HG03575 (cell line): Measurements from ENCODE around the gene KHDC3L.

ENCODE experiments used
- ATAC-seq: cut with Tn5 transposase; IDR thresholded peaks from one replicate; pipeline ENCODE4 v1.9.1; 2021; ENCODE audit not compliant: unreplicated experiment, insufficient number of reproducible peaks, low FRiP score; ENCODE audit errors: extremely low read depth

The KHDC3L gene, protein sequence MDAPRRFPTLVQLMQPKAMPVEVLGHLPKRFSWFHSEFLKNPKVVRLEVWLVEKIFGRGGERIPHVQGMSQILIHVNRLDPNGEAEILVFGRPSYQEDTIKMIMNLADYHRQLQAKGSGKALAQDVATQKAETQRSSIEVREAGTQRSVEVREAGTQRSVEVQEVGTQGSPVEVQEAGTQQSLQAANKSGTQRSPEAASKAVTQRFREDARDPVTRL

GRCh38 chr6:73362358-73362757 lies at the start of gene KHDC3L:
KHDC3L (plus strand) TSS chr6:73362658; CDS start chr6:73362730, 72 bp downstream.
- no peak for ATAC-seq

DNA sequence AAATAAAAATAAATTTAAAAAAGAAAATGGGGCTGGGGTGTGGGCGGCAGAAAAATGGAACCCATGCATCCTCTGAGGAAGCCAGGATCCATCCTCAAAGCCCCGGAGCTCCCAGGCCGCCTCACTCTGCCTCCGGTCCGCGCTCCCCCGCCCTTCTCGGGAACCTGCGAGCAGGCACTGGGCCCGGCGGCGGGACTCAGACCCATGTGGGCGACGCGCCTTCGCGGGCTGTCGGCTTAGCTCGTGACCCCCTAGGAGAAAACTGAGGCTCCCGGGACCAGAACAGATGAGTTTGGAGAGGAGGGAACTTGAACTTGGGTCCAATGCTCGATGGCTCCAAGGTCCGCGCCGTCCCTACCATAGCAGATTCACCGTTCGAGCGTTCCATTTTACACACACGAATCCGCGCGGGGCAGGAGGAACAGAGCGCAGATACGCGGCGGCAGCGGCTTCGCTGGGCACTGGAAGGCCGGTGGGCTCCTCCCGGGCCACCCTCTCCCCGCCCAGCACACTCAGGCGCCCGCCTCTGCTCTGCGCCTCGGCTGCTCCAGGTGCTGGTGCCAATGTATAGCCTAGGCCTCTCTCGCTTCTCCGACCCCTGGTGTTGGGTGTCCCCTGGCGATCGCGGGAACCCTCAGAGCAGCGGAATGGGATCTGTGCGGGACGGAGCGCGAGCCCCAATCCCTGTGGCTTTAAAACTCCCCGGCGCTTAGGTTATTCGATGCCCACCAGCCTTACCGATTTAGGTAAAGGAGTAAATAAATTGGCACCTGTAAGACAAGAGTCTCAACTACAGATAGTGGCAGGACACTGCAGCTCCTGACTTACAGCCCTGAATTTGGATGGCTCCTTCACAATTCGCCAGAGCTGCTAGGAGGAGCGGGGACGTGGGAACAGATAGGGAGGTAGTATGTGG lies 47.6 kb upstream of the KHDC3L start:
- no peak for ATAC-seq

DNA sequence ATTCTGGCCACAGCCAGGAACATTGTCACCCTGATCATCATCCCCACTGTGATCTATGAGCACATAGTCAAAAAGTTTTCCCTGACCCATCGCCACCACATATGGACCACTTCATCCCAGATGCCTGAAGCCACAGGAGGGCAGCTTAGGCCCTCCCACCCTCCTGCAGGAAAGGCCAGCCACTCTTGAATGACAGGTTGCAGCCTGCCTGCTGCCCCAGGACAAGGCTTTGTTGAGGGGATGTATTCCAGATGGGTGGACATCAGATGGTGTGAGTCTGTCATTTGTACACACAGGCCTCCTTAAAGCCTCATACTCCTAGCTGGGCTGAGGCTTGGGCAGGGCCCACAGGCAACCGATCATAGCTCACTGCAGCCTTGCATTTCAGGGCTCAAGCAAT lies 39.1 kb upstream of the KHDC3L start:
- no peak for ATAC-seq

DNA sequence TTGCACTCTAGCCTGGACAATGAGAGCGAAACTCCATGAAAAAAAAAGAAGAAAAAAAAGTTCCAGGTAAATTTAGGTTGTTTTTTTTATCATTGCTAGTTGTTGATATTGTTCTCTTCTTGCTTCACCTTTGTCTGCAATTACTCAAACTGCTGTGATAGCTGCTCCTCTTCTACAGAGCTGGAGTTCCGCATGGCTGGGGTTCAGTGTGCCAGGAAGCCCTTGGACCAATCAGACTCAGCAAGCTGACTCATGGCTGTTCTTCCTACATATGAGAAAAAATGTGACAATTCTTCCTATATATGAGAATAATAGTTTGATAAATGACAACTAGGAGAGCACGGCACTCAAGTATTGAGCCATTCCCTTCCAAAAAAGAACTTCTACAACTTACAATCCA lies 36.8 kb upstream of the KHDC3L start:
- no peak for ATAC-seq

DNA sequence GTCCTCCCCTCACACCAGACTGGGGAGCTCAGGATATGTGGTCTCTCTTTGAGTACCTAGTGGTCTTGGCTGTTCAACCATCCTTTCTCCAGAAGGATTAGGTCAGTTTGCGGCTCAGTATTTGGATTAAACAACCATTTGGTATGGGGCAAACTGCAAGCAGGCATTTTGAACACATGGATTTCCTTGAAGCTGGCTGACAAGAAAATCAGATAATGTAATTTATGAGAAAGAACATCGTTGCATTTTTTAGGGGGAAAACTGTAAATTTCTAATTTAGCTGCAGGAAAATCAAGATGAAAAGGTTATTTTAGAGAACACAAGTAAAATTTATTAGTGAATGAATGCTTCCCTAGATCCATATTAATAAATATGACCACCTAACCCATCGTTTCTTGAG lies 33.7 kb upstream of the KHDC3L start:
- no peak for ATAC-seq

DNA sequence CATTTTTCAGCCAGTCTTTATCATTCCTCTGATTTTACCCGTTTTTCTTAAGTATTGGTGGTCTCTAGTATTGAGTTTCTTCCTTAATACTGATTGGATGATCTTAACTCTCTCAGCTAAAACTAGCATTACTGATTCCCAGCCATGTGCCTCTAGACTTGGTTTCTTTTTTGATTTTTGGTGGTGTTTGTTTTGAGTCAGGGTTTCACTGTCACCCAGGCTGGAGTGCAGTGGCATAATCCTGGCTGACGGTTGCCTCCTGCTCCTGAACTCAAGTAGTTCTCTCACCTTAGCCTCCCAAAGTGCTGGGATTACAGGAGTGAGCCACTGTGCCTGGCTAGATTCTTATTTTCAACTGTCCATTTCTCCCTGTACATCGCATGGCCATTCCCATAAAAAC lies 33.3 kb upstream of the KHDC3L start:
- ATAC-seq, result peak; percentile 73

DNA sequence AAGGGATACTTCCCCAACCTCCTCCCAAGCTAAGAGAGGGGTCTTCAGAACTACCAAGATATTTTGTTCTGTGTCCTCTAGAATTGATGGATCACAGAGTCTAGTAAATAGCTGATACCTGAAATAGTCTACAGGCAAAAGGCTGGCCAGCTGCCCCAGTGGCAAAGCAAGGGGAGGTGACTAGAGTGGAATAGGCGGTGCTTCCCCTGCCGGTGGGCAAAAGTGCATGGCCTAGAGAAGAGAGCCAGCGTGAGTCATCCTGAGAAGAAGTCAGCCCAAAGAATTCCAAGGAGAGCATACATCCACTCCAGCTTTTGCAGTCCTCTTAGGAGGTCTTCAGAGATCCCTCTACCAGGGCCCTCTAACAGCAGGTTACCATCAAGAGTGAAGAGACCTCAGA lies 23.1 kb upstream of the KHDC3L start:
- no peak for ATAC-seq

DNA sequence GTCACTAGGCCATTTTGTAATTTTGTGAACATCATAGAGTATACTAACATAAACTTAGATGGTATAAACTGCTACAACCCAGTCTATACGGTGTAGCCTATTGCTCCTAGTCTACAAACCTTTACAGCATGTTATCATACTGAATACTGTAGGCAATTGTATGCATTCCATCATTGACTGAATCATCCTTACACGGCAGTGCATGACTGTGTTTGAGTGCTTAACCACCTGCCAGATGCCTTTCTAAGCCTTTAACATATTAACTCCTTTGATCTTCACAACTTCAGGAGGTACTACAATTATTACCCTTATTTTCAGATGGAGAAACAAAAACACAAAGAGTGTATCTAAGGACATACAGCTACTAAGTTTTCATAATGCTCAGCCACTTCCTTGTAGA lies 22.4 kb upstream of the KHDC3L start:
- no peak for ATAC-seq

DNA sequence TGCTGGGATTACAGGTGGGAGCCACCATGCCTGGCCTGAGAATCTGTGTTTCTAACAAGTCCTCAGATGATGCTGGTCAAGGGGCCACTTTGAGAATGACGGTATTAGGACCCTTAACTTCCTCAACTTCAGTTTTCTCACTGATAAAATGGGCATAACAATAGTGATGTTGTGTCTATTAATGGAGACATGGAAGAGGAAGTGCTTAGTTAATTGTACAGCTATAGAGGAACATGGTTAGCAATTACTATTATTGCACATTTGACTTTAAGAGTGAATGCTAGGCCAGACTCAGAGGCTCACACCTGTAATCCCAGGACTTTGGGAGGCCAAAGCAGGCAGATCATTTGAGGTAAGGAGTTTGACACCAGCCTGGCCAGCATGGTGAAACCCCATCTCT lies 21.1 kb upstream of the KHDC3L start:
- no peak for ATAC-seq

DNA sequence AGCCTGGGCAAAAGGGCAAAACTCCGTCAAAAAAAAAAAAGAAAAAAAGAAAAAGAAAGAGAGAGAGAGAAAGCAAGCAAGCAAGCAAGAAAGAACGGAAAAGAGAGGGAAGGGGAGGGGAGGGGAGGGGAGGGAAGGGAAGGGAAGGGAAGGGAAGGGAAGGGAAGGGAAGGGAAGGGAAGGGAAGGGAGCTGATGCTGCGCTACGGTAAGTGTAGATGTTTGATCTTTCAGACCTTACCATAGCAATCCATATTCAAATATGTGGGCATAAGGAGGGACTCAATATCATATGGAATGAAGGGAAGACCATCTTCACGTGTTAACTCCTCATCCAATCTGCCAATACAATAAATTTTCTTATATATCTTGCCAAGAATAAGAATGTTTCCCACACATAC lies 20.3 kb upstream of the KHDC3L start:
- no peak for ATAC-seq

GRCh38 chr6:73343164-73343563 lies 19.3 kb upstream of the KHDC3L start:
- no peak for ATAC-seq

DNA sequence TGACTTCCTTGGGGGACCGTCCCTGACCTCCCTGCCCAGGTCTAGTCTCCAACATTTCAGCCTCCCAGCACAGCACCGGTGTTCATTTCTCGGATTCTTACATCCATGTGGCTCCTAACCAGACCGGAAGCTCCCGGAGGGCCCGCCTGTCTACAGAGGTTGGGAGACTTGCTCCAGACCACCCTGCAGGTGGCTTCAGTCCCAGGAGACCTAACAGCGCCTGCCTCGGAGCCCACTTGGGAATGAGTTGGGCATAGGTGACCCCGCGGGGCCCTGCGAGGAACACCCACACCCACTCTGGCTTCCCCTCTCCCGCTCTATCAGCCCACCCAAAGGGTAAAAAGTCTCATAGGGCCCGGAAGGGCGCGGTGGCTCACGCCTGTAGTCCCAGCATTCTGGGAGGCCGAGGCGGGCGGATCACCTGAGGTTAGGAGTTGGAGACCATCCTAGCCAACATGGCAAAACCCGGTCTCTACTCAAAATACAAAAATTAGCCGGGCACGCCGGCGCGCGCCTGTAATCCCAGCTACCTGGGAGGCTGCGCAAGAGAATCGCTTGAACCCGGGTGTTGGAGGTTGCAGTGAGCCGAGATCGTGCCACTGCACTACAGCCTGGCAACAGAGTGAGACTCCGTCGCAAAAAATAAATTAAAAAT lies 13.8 kb upstream of the KHDC3L start:
- no peak for ATAC-seq

DNA sequence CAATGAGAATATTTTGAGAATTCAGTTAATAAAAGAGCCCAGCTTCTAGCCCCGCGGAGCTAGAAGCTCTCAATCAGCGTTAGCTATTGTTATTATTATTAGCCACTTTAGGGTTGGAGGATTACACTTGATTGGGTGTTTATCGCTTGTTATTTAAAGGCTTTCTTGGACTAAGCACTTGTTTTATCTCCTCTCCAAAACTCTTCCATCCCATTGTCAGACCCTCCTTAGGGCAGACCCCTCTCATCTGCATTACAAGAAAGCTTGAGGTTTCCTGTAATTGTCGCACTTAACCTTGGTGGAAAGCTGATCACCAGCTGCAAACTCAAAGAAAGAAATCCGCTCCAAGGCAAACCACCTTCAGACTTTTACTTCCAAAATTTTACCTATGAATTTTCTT lies 13.1 kb upstream of the KHDC3L start:
- no peak for ATAC-seq

DNA sequence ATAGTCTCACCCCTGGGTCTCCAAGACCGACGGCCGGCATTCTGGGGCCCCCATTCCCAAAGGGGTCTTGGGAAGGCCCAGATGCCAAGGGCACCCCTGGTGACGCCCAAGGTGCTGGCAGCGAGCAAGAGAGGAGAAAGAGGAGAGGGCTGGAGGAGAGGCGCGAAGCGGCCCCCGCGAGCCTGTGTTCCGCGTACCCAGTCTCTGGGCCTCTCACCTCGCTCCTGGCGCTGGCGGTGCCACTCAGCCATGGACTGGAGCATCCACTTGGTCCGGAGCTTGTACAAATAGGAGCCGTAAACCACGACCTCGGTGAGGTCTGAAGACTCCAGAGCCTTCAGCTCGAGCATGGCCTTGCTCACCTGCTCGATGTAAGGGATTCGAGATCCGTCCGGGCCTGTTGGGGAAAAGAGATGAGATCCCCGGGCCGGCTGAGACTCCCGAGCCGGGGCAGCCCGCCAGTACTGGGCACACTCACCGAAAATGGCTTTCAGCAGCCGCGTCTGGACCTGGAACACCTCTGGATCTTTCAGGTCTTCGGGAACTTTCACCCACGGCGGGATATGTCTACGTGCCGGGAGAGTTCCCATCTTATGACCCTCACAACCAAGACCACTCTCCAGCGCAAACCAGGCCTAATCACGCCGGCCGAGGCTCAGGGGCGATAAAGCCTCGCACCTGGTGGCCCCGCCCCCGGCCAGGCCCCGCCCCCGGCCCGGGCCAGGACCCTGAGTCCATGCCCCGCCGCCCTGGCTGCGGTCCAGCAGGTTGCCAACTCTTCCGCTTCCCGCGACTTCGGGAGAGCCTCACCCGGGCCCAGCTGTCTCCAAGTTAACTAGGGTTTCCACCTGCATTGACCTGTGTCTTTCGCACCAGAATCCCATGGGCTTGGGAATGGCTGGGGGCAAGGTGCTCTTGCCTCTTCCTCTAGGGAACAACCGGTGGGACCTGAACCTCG lies 8.5 kb upstream of the KHDC3L start, which contains the start of gene DPPA5:
TSS of gene DPPA5 (minus strand) at position 641 of the 958 bp plus-strand sequence. CDS start at position 590, 51 bp downstream.
- ATAC-seq, result no peak

DNA sequence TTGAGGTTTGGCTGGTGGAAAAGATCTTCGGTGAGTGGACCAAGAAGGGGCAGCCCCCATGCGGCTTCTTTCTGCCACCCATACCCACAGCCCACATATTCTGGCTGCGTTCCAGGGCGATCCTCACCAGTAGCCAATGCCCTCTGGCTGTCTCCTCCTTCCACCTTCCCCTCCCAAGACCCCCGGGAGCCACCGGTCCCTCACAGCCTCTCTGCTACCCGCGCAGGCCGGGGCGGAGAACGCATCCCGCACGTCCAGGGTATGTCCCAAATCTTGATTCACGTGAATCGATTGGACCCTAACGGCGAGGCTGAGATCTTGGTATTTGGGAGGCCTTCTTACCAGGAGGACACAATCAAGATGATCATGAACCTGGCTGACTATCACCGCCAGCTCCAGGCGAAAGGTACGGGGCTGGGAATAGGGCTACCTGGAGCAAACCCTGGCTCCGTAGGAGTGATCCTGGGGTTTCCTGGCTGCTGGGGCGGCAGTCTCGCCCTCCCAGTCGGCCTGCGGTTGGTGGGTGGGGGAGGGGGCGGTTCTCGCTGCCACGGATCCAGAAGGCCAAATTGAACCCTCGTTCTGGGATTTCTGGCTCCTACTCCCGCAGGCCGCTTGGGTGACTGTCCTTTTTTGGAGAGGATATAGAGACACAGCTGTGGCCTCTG lies 545 bp downstream of the KHDC3L start:
- no peak for ATAC-seq

DNA sequence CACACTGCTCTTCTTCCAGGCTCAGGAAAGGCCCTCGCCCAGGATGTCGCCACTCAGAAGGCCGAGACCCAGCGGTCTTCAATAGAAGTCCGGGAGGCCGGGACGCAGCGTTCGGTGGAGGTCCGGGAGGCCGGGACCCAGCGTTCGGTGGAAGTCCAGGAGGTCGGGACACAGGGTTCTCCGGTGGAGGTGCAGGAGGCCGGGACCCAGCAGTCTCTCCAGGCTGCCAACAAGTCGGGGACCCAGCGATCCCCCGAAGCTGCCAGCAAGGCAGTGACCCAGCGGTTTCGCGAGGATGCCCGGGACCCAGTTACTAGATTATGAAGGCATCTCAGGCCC lies 1.0 kb downstream of the KHDC3L start:
- ATAC-seq, result no peak

- ATAC-seq, result no peak
Observed at GRCh38 chr6:73364121-73364520, 1.7 kb downstream of the KHDC3L start.

DNA sequence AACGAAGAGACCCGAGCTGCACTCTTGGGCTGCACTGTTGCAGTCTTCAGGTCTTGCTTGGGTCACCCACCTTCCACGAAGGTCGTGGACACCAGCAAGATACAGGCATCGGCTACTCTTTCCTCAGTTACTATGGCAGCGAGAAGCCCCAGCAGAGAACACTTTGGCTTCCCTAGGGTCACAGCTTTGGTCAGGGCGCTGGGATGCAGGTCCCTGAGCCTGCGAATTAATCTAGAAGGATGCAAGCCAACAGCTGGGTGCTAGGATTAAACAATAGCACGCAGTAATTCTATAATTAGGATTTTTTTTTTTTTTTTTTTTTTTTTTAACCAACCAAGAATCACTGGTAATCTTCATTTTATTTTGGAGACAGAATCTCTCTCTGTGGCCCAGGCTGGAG lies 2.1 kb downstream of the KHDC3L start:
- no peak for ATAC-seq
